Cerebellar cortex (tissue), 1 donor: ENCODE data around the gene OR2T8.

Experiments used
- DNase-seq: peaks from one replicate; pipeline ENCODE4 v3.0.0-alpha.2; 2015; ENCODE audit warnings: low spot score

The OR2T8 gene

GRCh38 chr1:247961791-247962190 is 41.7 kb downstream of the OR2T8 start:
- DNase-seq = no peak

- no peak for DNase-seq
Observed at GRCh38 chr1:247962911-247963588, 43.0 kb downstream of the OR2T8 start.

DNA sequence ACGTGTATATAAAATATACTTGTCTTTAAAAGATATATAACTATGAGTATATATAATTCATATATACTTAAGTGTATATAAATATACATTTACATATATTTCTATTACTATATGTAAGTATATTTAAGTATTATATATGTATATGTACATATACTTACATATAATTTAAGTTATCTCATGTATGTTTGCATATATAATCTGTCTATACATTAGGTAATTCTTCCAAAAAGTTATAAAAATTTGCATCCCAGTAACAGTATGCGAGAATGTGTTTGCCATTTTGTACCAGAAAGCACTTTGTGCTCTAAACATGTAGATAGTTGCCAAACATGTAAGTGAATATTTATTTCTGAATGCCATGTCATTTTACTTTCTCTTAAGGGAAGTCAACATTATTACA is 44.9 kb downstream of the OR2T8 start, which contains the start of gene OR2AK2:
OR2AK2 (plus strand) TSS at position 301 of the 400 bp plus-strand sequence. CDS start 144 bp downstream, outside the sequence.
- DNase-seq = no peak

GRCh38 chr1:247966532-247967204 is 46.6 kb downstream of the OR2T8 start:
- no peak for DNase-seq
